HEK293 (cell line): Measurements from ENCODE around the gene MBD3L5.

ENCODE experiments used
- CTCF ChIA-PET: fragments of 350-600 bp; formaldehyde crosslinking; extraction: SDS; loops from one replicate; lab custom pipeline; 2021; ENCODE audit warnings: antibody characterized with exemption; lab: Yijun Ruan, JAX
- POLR2A ChIA-PET: fragments of 300-600 bp; formaldehyde crosslinking; extraction: SDS; loops from one replicate; lab custom pipeline; 2020; ENCODE audit warnings: antibody characterized with exemption, inconsistent platforms; lab: Yijun Ruan, JAX
- H3K27ac ChIP-seq: fragments of 200-500 bp; sonication (Bioruptor generic); 2 replicates; pipeline ENCODE4 v1.5.1; 2014; ENCODE audit warnings: low read depth, low read length, control low read depth, inconsistent platforms; ENCODE audit errors: extremely low read depth
- H3K36me3 ChIP-seq, 2 experiments: fragments of 200-500 bp in 1 of 2; sonication (Bioruptor generic) in 1 of 2; 1 replicate in 1 of 2; 2 replicates in 1 of 2; pipeline ENCODE4 v1.5.1; 2014 to 2017; ENCODE audit warnings: inconsistent platforms in 2 of 2, low read length in 2 of 2; ENCODE audit not compliant: control insufficient read depth in 2 of 2, insufficient read depth in 1 of 2
- H3K4me1 ChIP-seq: fragments of 200-500 bp; sonication (Bioruptor generic); 2 replicates; pipeline ENCODE4 v1.5.1; 2014; ENCODE audit warnings: mild to moderate bottlenecking, low read length, inconsistent platforms; ENCODE audit not compliant: control insufficient read depth, insufficient read depth
- H3K4me3 ChIP-seq: 2 replicates; pipeline ENCODE4 v1.5.1; 2011; ENCODE audit warnings: low read depth, mild to moderate bottlenecking, control low read depth, low read length, moderate library complexity
- H3K9me3 ChIP-seq: fragments of 200-500 bp; sonication (Bioruptor generic); 2 replicates; pipeline ENCODE4 v1.5.1; 2014; ENCODE audit warnings: low read depth, low read length, inconsistent platforms; ENCODE audit not compliant: control insufficient read depth, insufficient read depth
- GLI2 ChIP-seq: fragments of 450-650 bp; formaldehyde crosslinking; IDR thresholded peaks from 2 replicates; pipeline ENCODE4; 2017; ENCODE audit warnings: missing biosample characterization, missing genetic modification characterization, low read depth, borderline replicate concordance
- MZF1 ChIP-seq: fragments of 450-650 bp; formaldehyde crosslinking; IDR thresholded peaks from 2 replicates; pipeline ENCODE4 v1.5.1; 2017; ENCODE audit warnings: missing biosample characterization, missing genetic modification characterization, borderline replicate concordance
- REPIN1 ChIP-seq: fragments of 450-650 bp; formaldehyde crosslinking; IDR thresholded peaks from 2 replicates; pipeline ENCODE4 v1.5.1; 2017; ENCODE audit warnings: missing biosample characterization, missing genetic modification characterization, low read depth
- YY1 ChIP-seq: fragments of 450-650 bp; formaldehyde crosslinking; IDR thresholded peaks from 2 replicates; pipeline ENCODE4 v1.5.1; 2018; ENCODE audit warnings: missing biosample characterization, missing genetic modification characterization
- ZFP3 ChIP-seq: fragments of 450-650 bp; formaldehyde crosslinking; IDR thresholded peaks from 2 replicates; pipeline ENCODE4 v1.5.1; 2016; ENCODE audit warnings: low read depth, missing biosample characterization, missing genetic modification characterization
- ZNF155 ChIP-seq: fragments of 450-650 bp; formaldehyde crosslinking; IDR thresholded peaks from 2 replicates; pipeline ENCODE4 v1.5.1; 2016; ENCODE audit warnings: missing biosample characterization, missing genetic modification characterization
- ZNF157 ChIP-seq: fragments of 450-650 bp; formaldehyde crosslinking; IDR thresholded peaks from 2 replicates; pipeline ENCODE4 v1.5.1; 2016; ENCODE audit warnings: missing biosample characterization, missing genetic modification characterization
- ZNF214 ChIP-seq: fragments of 450-650 bp; formaldehyde crosslinking; IDR thresholded peaks from 2 replicates; pipeline ENCODE4 v1.5.1; 2017; ENCODE audit warnings: missing biosample characterization, mild to moderate bottlenecking, missing genetic modification characterization, borderline replicate concordance
- ZNF223 ChIP-seq: fragments of 450-650 bp; formaldehyde crosslinking; IDR thresholded peaks from 2 replicates; pipeline ENCODE4 v1.5.1; 2016; ENCODE audit warnings: missing biosample characterization, missing genetic modification characterization
- ZNF248 ChIP-seq: fragments of 450-650 bp; formaldehyde crosslinking; IDR thresholded peaks from 2 replicates; pipeline ENCODE4 v1.5.1; 2017; ENCODE audit warnings: missing biosample characterization, missing genetic modification characterization
- ZNF341 ChIP-seq: fragments of 450-650 bp; formaldehyde crosslinking; IDR thresholded peaks from 2 replicates; pipeline ENCODE4; 2016; ENCODE audit warnings: low read depth, missing biosample characterization, missing genetic modification characterization
- ZNF37A ChIP-seq: fragments of 450-650 bp; IDR thresholded peaks from 2 replicates; pipeline ENCODE4 v1.5.1; 2018; ENCODE audit warnings: missing biosample characterization, missing genetic modification characterization
- ZNF514 ChIP-seq: fragments of 450-650 bp; formaldehyde crosslinking; IDR thresholded peaks from 2 replicates; pipeline ENCODE4 v1.5.1; 2016; ENCODE audit warnings: missing biosample characterization, missing genetic modification characterization
- ZNF529 ChIP-seq: fragments of 450-650 bp; formaldehyde crosslinking; IDR thresholded peaks from 2 replicates; pipeline ENCODE4 v1.5.1; 2017; ENCODE audit warnings: missing genetic modification characterization, missing biosample characterization; ENCODE audit not compliant: insufficient replicate concordance
- ZNF555 ChIP-seq: fragments of 450-650 bp; formaldehyde crosslinking; conservative IDR thresholded peaks from 2 replicates; pipeline ENCODE4 v1.5.1; 2017; ENCODE audit warnings: missing biosample characterization, mild to moderate bottlenecking, missing genetic modification characterization, inconsistent platforms
- ZNF596 ChIP-seq: fragments of 450-650 bp; IDR thresholded peaks from 2 replicates; pipeline ENCODE4 v1.5.0; 2018; ENCODE audit warnings: missing biosample characterization, mild to moderate bottlenecking, missing genetic modification characterization, moderate library complexity
- ZNF654 ChIP-seq: fragments of 450-650 bp; formaldehyde crosslinking; IDR thresholded peaks from 2 replicates; pipeline ENCODE4 v1.5.1; 2016; ENCODE audit warnings: low read depth, missing biosample characterization, missing genetic modification characterization
- ZNF660 ChIP-seq: fragments of 450-650 bp; IDR thresholded peaks from 2 replicates; pipeline ENCODE4 v1.5.1; 2018; ENCODE audit warnings: missing biosample characterization, mild to moderate bottlenecking, missing genetic modification characterization
- ZNF677 ChIP-seq: fragments of 450-650 bp; IDR thresholded peaks from 2 replicates; pipeline ENCODE4 v1.5.0; 2018; ENCODE audit warnings: missing biosample characterization, mild to moderate bottlenecking, missing genetic modification characterization, moderate library complexity
- ZNF791 ChIP-seq: fragments of 450-650 bp; formaldehyde crosslinking; IDR thresholded peaks from 2 replicates; pipeline ENCODE4 v1.5.1; 2016; ENCODE audit warnings: missing biosample characterization, missing genetic modification characterization
- TF ChIP-seq, protein P1 (sequence below): fragments of 450-650 bp; formaldehyde crosslinking; IDR thresholded peaks from 2 replicates; pipeline ENCODE4 v1.5.1; 2016; ENCODE audit warnings: missing biosample characterization, missing genetic modification characterization
- TF ChIP-seq, protein P2 (sequence below): fragments of 450-650 bp; formaldehyde crosslinking; IDR thresholded peaks from 2 replicates; pipeline ENCODE4 v1.5.1; 2016; ENCODE audit warnings: missing biosample characterization, missing genetic modification characterization, borderline replicate concordance
- TF ChIP-seq, protein P3 (sequence below): fragments of 450-650 bp; formaldehyde crosslinking; IDR thresholded peaks from 2 replicates; pipeline ENCODE4 v1.5.0; 2017; ENCODE audit warnings: missing biosample characterization, missing genetic modification characterization, borderline replicate concordance
- TF ChIP-seq, protein P4 (sequence below): fragments of 450-650 bp; formaldehyde crosslinking; IDR thresholded peaks from 2 replicates; pipeline ENCODE4 v1.5.1; 2016; ENCODE audit warnings: missing biosample characterization, missing genetic modification characterization
- TF ChIP-seq, protein P5 (sequence below): fragments of 450-650 bp; formaldehyde crosslinking; IDR thresholded peaks from 2 replicates; pipeline ENCODE4; 2016; ENCODE audit warnings: missing biosample characterization, missing genetic modification characterization

MBD3L5 gene

DNA sequence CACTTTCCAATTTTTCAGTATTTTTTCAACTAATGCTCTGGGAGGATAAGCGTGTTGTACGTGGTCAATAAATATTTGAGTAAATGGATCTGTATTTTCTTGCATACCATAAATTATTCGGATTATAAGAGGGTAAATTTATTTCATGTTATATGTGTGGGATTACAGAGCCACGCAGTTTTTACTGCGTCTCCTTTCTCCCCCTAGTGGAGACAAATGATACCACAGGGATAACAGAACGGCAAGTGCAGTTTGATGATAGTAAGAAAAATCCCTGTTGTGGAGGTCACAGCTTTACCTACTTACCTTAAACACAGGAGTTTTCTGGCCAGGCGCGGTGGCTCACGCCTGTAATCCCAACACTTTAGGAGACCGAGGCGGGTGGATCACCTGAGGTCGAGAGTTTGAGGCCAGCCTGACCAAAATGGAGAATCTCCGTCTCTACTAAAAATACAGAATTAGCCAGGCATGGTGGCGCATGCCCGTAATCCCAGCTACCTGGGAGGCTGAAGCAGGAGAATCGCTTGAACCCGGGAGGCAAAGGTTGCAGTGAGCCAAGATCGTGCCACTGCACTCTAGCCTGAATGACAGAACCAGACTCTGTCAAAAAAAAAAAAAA lies 26.0 kb upstream of the MBD3L5 start:
- Histone ChIP-seq H3K4me1 (no peaks in the 10 kb centered on the region), H3K36me3 (no peaks in the 10 kb centered on the region), H3K27ac (no peak overlapping the region), H3K9me3 (no peaks in the 10 kb centered on the region), H3K4me3 (no peak overlapping the region)
- ChIA-PET CTCF (no interaction called here), POLR2A (interaction anchor here (1.2 kb wide), 1 partner anchor 65 kb away, joined by 4 read pairs; the partner anchor contains the start of gene ZNF557)
- TF ChIP-seq, protein P1, sequence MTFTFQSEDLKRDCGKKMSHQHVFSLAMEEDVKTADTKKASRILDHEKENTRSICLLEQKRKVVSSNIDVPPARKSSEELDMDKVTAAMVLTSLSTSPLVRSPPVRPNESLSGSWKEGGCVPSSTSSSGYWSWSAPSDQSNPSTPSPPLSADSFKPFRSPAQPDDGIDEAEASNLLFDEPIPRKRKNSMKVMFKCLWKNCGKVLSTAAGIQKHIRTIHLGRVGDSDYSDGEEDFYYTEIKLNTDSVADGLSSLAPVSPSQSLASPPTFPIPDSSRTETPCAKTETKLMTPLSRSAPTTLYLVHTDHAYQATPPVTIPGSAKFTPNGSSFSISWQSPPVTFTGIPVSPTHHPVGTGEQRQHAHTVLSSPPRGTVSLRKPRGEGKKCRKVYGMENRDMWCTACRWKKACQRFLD (tag by site-specific recombination): no peak
- TF ChIP-seq ZNF555: no peak
- TF ChIP-seq ZNF37A: no peak
- no peak for TF ChIP-seq ZNF157
- no peak for TF ChIP-seq ZNF596
- no peak for TF ChIP-seq REPIN1 (tag by site-specific recombination)
- TF ChIP-seq ZNF514 (tag by site-specific recombination): no peak
- no peak for TF ChIP-seq ZNF529 (tag by site-specific recombination)
- no peak for TF ChIP-seq YY1 (tag by site-specific recombination)
- TF ChIP-seq ZNF341 (tag by site-specific recombination): no peak

DNA sequence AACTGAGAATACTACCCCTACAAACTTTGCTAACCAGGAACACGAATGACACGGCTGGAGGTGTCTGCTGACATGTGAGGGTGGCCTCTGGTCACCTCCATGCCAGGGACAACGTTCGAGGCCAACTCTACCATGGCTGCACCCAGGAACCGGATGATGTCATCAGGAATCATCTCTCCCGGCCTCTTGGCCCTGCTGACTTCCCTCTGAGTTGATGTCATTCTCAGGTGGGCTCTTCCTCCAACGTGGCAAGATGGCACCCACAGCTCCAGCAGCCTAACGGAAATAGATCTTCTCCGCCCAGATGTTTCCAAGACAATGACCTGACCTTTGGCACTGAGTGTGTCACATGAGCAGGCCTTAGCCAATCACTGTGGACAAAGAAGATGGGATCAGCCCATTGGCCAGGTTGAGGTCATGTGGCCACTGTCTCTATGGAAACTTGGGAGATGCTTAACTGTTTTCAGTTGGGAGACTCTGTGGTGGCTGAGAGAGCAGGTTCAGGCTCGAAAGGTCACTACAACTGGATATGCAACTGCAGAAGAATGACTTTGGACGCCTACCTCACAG lies 24.2 kb upstream of the MBD3L5 start:
- CTCF ChIA-PET: no interaction called here
- TF ChIP-seq, protein P2, sequence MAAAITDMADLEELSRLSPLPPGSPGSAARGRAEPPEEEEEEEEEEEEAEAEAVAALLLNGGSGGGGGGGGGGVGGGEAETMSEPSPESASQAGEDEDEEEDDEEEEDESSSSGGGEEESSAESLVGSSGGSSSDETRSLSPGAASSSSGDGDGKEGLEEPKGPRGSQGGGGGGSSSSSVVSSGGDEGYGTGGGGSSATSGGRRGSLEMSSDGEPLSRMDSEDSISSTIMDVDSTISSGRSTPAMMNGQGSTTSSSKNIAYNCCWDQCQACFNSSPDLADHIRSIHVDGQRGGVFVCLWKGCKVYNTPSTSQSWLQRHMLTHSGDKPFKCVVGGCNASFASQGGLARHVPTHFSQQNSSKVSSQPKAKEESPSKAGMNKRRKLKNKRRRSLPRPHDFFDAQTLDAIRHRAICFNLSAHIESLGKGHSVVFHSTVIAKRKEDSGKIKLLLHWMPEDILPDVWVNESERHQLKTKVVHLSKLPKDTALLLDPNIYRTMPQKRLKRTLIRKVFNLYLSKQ: no peak
- TF ChIP-seq, protein P3, sequence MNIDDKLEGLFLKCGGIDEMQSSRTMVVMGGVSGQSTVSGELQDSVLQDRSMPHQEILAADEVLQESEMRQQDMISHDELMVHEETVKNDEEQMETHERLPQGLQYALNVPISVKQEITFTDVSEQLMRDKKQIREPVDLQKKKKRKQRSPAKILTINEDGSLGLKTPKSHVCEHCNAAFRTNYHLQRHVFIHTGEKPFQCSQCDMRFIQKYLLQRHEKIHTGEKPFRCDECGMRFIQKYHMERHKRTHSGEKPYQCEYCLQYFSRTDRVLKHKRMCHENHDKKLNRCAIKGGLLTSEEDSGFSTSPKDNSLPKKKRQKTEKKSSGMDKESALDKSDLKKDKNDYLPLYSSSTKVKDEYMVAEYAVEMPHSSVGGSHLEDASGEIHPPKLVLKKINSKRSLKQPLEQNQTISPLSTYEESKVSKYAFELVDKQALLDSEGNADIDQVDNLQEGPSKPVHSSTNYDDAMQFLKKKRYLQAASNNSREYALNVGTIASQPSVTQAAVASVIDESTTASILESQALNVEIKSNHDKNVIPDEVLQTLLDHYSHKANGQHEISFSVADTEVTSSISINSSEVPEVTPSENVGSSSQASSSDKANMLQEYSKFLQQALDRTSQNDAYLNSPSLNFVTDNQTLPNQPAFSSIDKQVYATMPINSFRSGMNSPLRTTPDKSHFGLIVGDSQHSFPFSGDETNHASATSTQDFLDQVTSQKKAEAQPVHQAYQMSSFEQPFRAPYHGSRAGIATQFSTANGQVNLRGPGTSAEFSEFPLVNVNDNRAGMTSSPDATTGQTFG (tag by site-specific recombination): no peak
- TF ChIP-seq ZNF214 (tag by site-specific recombination): no peak
- no peak for TF ChIP-seq GLI2 (tag by site-specific recombination)
- no peak for TF ChIP-seq ZNF248 (tag by site-specific recombination)
- TF ChIP-seq ZNF791 (tag by site-specific recombination): no peak
- TF ChIP-seq, protein P4, sequence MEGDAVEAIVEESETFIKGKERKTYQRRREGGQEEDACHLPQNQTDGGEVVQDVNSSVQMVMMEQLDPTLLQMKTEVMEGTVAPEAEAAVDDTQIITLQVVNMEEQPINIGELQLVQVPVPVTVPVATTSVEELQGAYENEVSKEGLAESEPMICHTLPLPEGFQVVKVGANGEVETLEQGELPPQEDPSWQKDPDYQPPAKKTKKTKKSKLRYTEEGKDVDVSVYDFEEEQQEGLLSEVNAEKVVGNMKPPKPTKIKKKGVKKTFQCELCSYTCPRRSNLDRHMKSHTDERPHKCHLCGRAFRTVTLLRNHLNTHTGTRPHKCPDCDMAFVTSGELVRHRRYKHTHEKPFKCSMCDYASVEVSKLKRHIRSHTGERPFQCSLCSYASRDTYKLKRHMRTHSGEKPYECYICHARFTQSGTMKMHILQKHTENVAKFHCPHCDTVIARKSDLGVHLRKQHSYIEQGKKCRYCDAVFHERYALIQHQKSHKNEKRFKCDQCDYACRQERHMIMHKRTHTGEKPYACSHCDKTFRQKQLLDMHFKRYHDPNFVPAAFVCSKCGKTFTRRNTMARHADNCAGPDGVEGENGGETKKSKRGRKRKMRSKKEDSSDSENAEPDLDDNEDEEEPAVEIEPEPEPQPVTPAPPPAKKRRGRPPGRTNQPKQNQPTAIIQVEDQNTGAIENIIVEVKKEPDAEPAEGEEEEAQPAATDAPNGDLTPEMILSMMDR (tag by site-specific recombination): no peak
- no peak for TF ChIP-seq ZNF155 (tag by site-specific recombination)
- TF ChIP-seq, protein P5, sequence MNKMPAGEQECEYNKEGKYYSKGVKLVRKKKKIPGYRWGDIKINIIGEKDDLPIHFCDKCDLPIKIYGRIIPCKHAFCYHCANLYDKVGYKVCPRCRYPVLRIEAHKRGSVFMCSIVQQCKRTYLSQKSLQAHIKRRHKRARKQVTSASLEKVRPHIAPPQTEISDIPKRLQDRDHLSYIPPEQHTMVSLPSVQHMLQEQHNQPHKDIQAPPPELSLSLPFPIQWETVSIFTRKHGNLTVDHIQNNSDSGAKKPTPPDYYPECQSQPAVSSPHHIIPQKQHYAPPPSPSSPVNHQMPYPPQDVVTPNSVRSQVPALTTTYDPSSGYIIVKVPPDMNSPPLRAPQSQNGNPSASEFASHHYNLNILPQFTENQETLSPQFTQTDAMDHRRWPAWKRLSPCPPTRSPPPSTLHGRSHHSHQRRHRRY: no peak
- TF ChIP-seq ZNF223 (tag by site-specific recombination): no peak
- TF ChIP-seq ZNF677 (tag by site-specific recombination): no peak
- no peak for TF ChIP-seq MZF1 (tag by site-specific recombination)
- TF ChIP-seq ZNF660: no peak
- no peak for TF ChIP-seq ZNF654 (tag by site-specific recombination)
- no peak for TF ChIP-seq ZFP3 (tag by site-specific recombination)
- Histone ChIP-seq H3K4me1 (no peaks in the 10 kb centered on the region), H3K9me3 (no peaks in the 10 kb centered on the region), H3K4me3 (no peak overlapping the region), H3K36me3 (no peaks in the 10 kb centered on the region), H3K27ac (no peak overlapping the region)
- POLR2A ChIA-PET: no interaction called here
